Heart right ventricle (tissue), 16 donors: Measurements from ENCODE around the gene FADD. TPM values are rescaled to one million over a fixed set of nuclear protein-coding genes. Genes with fewer than 3 reads are reported as not detected.
A peak's percentile ranks its signal among the peaks of the same experiment; 100 is the strongest.

ENCODE experiments used
- ATAC-seq, 8 donors: fragments of 200-7000 bp; cut with Tn5 transposase; one replicate each; pipeline ENCODE4 v1.9.1; 2020; ENCODE audit warnings: mild to moderate bottlenecking in 8 of 8, moderate library complexity in 8 of 8, moderate number of reproducible peaks in 1 of 8
- DNase-seq, 2 donors: peaks; one replicate each; pipeline ENCODE4 v3.0.0-alpha.2; 2020
- H3K27ac ChIP-seq, 10 donors: fragments of 200-600 bp; sonication (generic) in 2 of 10; one replicate each; pipeline versions ENCODE4 v1.5.0 to v1.8.0; 2020 to 2022; ENCODE audit warnings: mild to moderate bottlenecking in 3 of 10
- H3K27me3 ChIP-seq, 7 donors: fragments of 200-600 bp; one replicate each; pipeline ENCODE4 v1.8.0; 2021 to 2022; ENCODE audit warnings: mild to moderate bottlenecking in 2 of 7
- H3K36me3 ChIP-seq, 9 donors: fragments of 200-600 bp; sonication (generic) in 1 of 9; one replicate each; pipeline versions ENCODE4 v1.5.0 to v1.8.0; 2020 to 2022; ENCODE audit warnings: mild to moderate bottlenecking in 2 of 9
- H3K4me1 ChIP-seq, 9 donors: fragments of 200-600 bp; sonication (generic) in 1 of 9; one replicate each; pipeline versions ENCODE4 v1.5.0 to v1.8.0; 2020 to 2022; ENCODE audit warnings: mild to moderate bottlenecking in 4 of 9
- H3K4me3 ChIP-seq, 10 donors: fragments of 200-600 bp; sonication (generic) in 2 of 10; one replicate each; pipeline versions ENCODE4 v1.5.0 to v1.8.0; 2020 to 2022; ENCODE audit warnings: mild to moderate bottlenecking in 7 of 10, moderate library complexity in 2 of 10
- H3K9me3 ChIP-seq, 11 donors: fragments of 200-600 bp in 10 of 11; sonication (generic) in 2 of 11; one replicate each; pipeline versions ENCODE4 v1.5.0 to v1.8.0; 2013 to 2022; ENCODE audit warnings: mild to moderate bottlenecking in 2 of 11, control low read depth in 1 of 11, moderate library complexity in 1 of 11
- CTCF ChIP-seq, 9 donors: fragments of 200-600 bp; sonication (generic) in 2 of 9; IDR thresholded peaks; one replicate each; pipeline versions ENCODE4 v1.5.0 to v1.8.0; 2021 to 2022; ENCODE audit warnings: antibody characterized with exemption in 9 of 9, mild to moderate bottlenecking in 5 of 9, moderate library complexity in 1 of 9
- WGBS, 2 donors: extraction: QIAGEN DNeasy Blood & Tissue Kit; methylation state at CpG; one replicate each; pipeline ENCODE4 v1.1.7; 2013; ENCODE audit warnings: inconsistent platforms in 1 of 2; 5-methylcytosine and 5-hydroxymethylcytosine counted together
- intact Hi-C, 10 donors: fragments of 100-400 bp; cut with DNase I; formaldehyde crosslinking; loops; one replicate each; pipeline versions ENCODE4 v1.11.1 to v1.14.2; 2022
- polyA plus RNA-seq, 2 donors: library from polyadenylated mRNA; stranded (reverse); fragments of 200-250 nt; gene quantifications; one replicate each; pipeline ENCODE4 v1.2.3, GENCODE V29; 2013
- total RNA-seq, 10 donors: library from RNA; stranded (reverse); fragmentation: NEBNext Ultra II Directional in 3 of 10; extraction: Animal tissue kit (Norgen Biotek cat#: 25700) in 3 of 10; gene quantifications; one replicate each; pipeline versions ENCODE4 v1.2.1 to v1.2.4, GENCODE V29; 2021 to 2023
- donor health status: Arrhythmogenic right ventricular cardiomyopathy.
- donor health status: ischemic (EF 13 %, LVEDD 7.1; RV severe dilation, severe dysfunction).
- donor health status: healthy with polysubstance abuse.
- donor health status: DM: no; HTN: yes; CAD: no.
- donor health status: DM: no; HTN: no; CAD: no.
- donor health status: ischemic (EF 25% LVEDD 6.9; RV normal size, moderate dysfunction).
- donor health status: ischemic (EF 25% LVEDD 5.7; RV mildly dilated, moderate dysfunction).
- donor health status: healthy.
- donor health status: DM: yes; HTN: yes; CAD: no.
- donor health status: Ischemic cardiomyopathy.
- donor health status: ischemic (EF 35%, LVEDD 5.7; RV mildly dilated, moderate dysfunction).
- donor health status: nonischemic (EF 11% LVEDD 7.7; RV severe dilation, severe dysfunction).
- donor health status: DM: yes; HTN: yes; CAD: no.
- donor health status: PGD.
- donor health status: ischemic (EF 29% LVEDD 5.4; RV normal size, mild dysfunction).
- donor health status: nonischemic (EF 23%, LVEDD 6.1; RV moderate dilation, normal function).

Gene FADD
- total and polyA plus RNA-seq, 12 donors = 4.8 to 16.9 (median 9.0) TPM

- DNase-seq (no peak), ATAC-seq (no peak)
- H3K36me3 ChIP-seq = no peaks in the 10 kb centered on the region
- no peaks in the 10 kb centered on the region for H3K27me3 ChIP-seq
- H3K27ac ChIP-seq = peak overlapping the region in 5 of 10 donors; percentile 25 to 68 (median 42)
- intact Hi-C loops = no loop called here
- WGBS, 2 donors = 81% methylated on average over 8 of the region's 8 CpGs
- no peak overlapping the region for H3K4me3 ChIP-seq
- H3K4me1 ChIP-seq = peaks cover 0 to 15% (median 6%) of the 10 kb centered on the region in 9 donors
- no peak for TF ChIP-seq CTCF (IDR thresholded peaks at IDR 0.05)
- H3K9me3 ChIP-seq = peaks cover 0 to 6% (median 0%) of the 10 kb centered on the region in 11 donors
These were observed 27.2 kb downstream of the FADD start for GRCh38 chr11:70230151-70230839.

GRCh38 chr11:70230840-70231710 is 28.0 kb downstream of the FADD start:
- H3K4me3 ChIP-seq = no peak overlapping the region
- ATAC-seq (peak; percentile 55 to 87 (median 66)), DNase-seq (no peak)
- no peaks in the 10 kb centered on the region for H3K36me3 ChIP-seq
- peak overlapping the region in 6 of 10 donors; percentile 19 to 68 (median 36) for H3K27ac ChIP-seq
- WGBS, 2 donors = 54 to 59% methylated on average over 22 of the region's 22 CpGs
- peaks cover 0 to 6% (median 0%) of the 10 kb centered on the region in 11 donors for H3K9me3 ChIP-seq
- no peak for TF ChIP-seq CTCF (IDR thresholded peaks at IDR 0.05)
- peaks cover 0 to 15% (median 6%) of the 10 kb centered on the region in 9 donors for H3K4me1 ChIP-seq
- no peaks in the 10 kb centered on the region for H3K27me3 ChIP-seq
- intact Hi-C loops = no loop called here

GRCh38 chr11:70233034-70233433 is 29.9 kb downstream of the FADD start:
- ATAC-seq (no peak), DNase-seq (no peak)
- Histone ChIP-seq H3K4me1 (peaks cover 0 to 15% (median 6%) of the 10 kb centered on the region in 9 donors), H3K9me3 (peaks cover 0 to 6% (median 0%) of the 10 kb centered on the region in 11 donors), H3K27me3 (no peaks in the 10 kb centered on the region), H3K36me3 (no peaks in the 10 kb centered on the region), H3K4me3 (no peak overlapping the region), H3K27ac (no peak overlapping the region)
- no peak for TF ChIP-seq CTCF (IDR thresholded peaks at IDR 0.05)
- intact Hi-C loops = no loop called here

- Histone ChIP-seq H3K27ac (no peak overlapping the region), H3K9me3 (peaks cover 0 to 6% (median 0%) of the 10 kb centered on the region in 11 donors), H3K36me3 (no peaks in the 10 kb centered on the region), H3K27me3 (no peaks in the 10 kb centered on the region), H3K4me1 (peaks cover 0 to 15% (median 6%) of the 10 kb centered on the region in 9 donors), H3K4me3 (no peak overlapping the region)
- DNase-seq = no peak
- no peak for ATAC-seq
- WGBS, 2 donors = 69 to 70% methylated on average over 11 of the region's 11 CpGs
- intact Hi-C loops = no loop called here
- TF ChIP-seq CTCF (IDR thresholded peaks at IDR 0.05) = no peak
These were observed 30.4 kb downstream of the FADD start for GRCh38 chr11:70233511-70233934.
